ENCODE results near the gene PARD3B. TPM values are rescaled to one million over a fixed set of nuclear protein-coding genes. Genes with fewer than 3 reads are reported as not detected.

PARD3B gene
- total and polyA plus RNA-seq, 2 experiments from 2014 or later, result 3.5 to 4.4 TPM

DNA sequence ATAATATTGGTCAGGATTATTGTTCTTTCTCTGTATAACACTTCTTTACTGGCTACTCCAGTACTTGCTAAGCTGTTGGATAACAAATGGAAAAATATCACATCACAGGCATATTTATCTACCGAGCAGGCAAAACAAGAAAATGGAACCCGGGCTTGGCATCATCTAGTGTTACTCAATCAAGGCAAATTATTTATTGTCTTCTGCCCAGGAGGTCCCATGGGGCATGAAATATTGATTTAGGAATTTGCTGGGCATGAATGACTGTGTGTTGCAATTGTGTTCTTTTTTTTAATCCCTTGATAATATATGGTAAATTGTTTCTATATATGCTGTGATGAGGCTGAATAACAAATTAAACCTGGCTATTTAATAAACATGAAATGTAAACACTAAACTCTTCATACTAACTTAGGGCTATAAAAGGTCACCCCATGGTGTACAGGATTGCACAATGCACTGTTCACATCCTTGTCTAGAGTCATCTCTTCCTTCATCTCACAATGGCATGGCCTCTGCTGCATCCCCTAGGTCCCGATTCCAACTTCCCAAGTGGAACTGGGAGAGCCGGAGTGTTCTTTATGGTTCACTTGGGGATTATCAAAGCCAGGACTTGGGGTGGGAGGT lies 2.2 kb upstream of the PARD3B start:
- H3K27me3 Mint-ChIP-seq (ENCODE audit: insufficient read depth, low read depth, poor library complexity), result peaks cover 28% of the 10 kb centered on the region

More for the DNA sequence above, 2.2 kb upstream of the PARD3B start:
- Histone ChIP-seq H3K27me3 (ENCODE audit: insufficient read depth) (peaks cover 41% of the 10 kb centered on the region), H3F3A (replicated peaks; ENCODE audit: low read depth) (0 out of 2 replicates have a peak, but pooled peaks cover 8% of the 10 kb centered on the region), H3K4me3 (no peak overlapping the region), H3K79me2 (replicated peaks; ENCODE audit: insufficient read depth) (no peaks in the 10 kb centered on the region), H4K20me1 (replicated peaks; ENCODE audit: insufficient read depth) (0 out of 2 replicates have a peak, but pooled peaks cover 4% of the 10 kb centered on the region), H3K36me3 (ENCODE audit: insufficient read depth) (no peaks in the 10 kb centered on the region), H2AFZ (no peak overlapping the region), H3K9me2 (ENCODE audit: insufficient read depth) (no peaks in the 10 kb centered on the region), H3K4me1 (ENCODE audit: insufficient read depth) (peaks cover 19% of the 10 kb centered on the region), H3K4me2 (no peak overlapping the region), H3K27ac (ENCODE audit: low read depth) (no peak overlapping the region)
- H3K36me3 Mint-ChIP-seq (ENCODE audit: low read depth), result no peaks in the 10 kb centered on the region
- no peak overlapping the region for H3K4me3 Mint-ChIP-seq
- H3K4me1 Mint-ChIP-seq, result peaks cover 9% of the 10 kb centered on the region
- no peaks in the 10 kb centered on the region for H3K9me3 Mint-ChIP-seq
- TF ChIP-seq, protein P1, sequence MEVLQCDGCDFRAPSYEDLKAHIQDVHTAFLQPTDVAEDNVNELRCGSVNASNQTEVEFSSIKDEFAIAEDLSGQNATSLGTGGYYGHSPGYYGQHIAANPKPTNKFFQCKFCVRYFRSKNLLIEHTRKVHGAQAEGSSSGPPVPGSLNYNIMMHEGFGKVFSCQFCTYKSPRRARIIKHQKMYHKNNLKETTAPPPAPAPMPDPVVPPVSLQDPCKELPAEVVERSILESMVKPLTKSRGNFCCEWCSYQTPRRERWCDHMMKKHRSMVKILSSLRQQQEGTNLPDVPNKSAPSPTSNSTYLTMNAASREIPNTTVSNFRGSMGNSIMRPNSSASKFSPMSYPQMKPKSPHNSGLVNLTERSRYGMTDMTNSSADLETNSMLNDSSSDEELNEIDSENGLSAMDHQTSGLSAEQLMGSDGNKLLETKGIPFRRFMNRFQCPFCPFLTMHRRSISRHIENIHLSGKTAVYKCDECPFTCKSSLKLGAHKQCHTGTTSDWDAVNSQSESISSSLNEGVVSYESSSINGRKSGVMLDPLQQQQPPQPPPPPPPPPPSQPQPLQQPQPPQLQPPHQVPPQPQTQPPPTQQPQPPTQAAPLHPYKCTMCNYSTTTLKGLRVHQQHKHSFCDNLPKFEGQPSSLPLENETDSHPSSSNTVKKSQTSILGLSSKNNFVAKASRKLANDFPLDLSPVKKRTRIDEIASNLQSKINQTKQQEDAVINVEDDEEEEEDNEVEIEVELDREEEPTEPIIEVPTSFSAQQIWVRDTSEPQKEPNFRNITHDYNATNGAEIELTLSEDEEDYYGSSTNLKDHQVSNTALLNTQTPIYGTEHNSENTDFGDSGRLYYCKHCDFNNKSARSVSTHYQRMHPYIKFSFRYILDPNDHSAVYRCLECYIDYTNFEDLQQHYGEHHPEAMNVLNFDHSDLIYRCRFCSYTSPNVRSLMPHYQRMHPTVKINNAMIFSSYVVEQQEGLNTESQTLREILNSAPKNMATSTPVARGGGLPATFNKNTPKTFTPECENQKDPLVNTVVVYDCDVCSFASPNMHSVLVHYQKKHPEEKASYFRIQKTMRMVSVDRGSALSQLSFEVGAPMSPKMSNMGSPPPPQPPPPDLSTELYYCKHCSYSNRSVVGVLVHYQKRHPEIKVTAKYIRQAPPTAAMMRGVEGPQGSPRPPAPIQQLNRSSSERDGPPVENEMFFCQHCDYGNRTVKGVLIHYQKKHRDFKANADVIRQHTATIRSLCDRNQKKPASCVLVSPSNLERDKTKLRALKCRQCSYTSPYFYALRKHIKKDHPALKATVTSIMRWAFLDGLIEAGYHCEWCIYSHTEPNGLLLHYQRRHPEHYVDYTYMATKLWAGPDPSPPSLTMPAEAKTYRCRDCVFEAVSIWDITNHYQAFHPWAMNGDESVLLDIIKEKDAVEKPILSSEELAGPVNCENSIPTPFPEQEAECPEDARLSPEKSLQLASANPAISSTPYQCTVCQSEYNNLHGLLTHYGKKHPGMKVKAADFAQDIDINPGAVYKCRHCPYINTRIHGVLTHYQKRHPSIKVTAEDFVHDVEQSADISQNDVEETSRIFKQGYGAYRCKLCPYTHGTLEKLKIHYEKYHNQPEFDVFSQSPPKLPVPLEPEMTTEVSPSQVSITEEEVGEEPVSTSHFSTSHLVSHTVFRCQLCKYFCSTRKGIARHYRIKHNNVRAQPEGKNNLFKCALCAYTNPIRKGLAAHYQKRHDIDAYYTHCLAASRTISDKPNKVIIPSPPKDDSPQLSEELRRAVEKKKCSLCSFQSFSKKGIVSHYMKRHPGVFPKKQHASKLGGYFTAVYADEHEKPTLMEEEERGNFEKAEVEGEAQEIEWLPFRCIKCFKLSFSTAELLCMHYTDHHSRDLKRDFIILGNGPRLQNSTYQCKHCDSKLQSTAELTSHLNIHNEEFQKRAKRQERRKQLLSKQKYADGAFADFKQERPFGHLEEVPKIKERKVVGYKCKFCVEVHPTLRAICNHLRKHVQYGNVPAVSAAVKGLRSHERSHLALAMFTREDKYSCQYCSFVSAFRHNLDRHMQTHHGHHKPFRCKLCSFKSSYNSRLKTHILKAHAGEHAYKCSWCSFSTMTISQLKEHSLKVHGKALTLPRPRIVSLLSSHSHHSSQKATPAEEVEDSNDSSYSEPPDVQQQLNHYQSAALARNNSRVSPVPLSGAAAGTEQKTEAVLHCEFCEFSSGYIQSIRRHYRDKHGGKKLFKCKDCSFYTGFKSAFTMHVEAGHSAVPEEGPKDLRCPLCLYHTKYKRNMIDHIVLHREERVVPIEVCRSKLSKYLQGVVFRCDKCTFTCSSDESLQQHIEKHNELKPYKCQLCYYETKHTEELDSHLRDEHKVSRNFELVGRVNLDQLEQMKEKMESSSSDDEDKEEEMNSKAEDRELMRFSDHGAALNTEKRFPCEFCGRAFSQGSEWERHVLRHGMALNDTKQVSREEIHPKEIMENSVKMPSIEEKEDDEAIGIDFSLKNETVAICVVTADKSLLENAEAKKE (CRISPR knock-in tag; IDR thresholded peaks at IDR 0.05), result no peak
- no peak for DNase-seq (ENCODE audit: low spot score)
- no peak for ATAC-seq
- no peak overlapping the region for H3K27ac Mint-ChIP-seq
